PC-9 (cell line): ENCODE data around the gene SORBS2.

Source experiments
- EZH2 ChIP-seq: fragments of 200-600 bp; sonication (generic); IDR thresholded peaks from 2 replicates; pipeline ENCODE4 v1.8.0; 2017; ENCODE audit warnings: antibody characterized with exemption, low read depth
- TF ChIP-seq, protein P1 (sequence below): fragments of 200-600 bp; sonication (generic); conservative IDR thresholded peaks from 2 replicates; pipeline ENCODE4 v1.6.1; 2017; ENCODE audit warnings: mixed run types, antibody characterized with exemption, mild to moderate bottlenecking, moderate library complexity

DNA sequence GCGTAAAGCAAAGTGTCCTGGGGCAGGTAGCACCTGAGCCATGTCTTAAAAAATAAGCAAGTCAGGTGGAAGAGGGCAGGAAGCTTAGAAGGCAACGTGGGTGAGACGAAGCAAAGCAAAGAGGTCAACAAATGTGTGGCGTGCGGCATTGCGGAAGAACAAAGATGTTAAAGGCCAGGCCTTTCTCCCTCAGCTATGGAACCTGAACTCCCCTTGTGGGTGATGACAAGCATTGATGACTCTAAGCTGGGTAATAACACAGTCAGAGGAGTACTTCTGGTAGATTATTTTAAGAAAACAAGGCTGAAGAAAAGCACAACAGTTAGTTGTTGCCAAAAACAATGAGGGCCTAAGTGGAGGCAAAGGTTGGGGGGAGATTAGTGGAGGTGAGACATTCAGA is 29.0 kb upstream of the SORBS2 start:
- TF ChIP-seq, protein P1, sequence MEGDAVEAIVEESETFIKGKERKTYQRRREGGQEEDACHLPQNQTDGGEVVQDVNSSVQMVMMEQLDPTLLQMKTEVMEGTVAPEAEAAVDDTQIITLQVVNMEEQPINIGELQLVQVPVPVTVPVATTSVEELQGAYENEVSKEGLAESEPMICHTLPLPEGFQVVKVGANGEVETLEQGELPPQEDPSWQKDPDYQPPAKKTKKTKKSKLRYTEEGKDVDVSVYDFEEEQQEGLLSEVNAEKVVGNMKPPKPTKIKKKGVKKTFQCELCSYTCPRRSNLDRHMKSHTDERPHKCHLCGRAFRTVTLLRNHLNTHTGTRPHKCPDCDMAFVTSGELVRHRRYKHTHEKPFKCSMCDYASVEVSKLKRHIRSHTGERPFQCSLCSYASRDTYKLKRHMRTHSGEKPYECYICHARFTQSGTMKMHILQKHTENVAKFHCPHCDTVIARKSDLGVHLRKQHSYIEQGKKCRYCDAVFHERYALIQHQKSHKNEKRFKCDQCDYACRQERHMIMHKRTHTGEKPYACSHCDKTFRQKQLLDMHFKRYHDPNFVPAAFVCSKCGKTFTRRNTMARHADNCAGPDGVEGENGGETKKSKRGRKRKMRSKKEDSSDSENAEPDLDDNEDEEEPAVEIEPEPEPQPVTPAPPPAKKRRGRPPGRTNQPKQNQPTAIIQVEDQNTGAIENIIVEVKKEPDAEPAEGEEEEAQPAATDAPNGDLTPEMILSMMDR, result no peak
- no peak for TF ChIP-seq EZH2
